ENCODE results near the gene MGAT4A.
"Not testable (repeated sequence)": the region's sequence is repeated elsewhere in the genome, so short reads cannot be mapped to it uniquely, and the experiment has no call there.

DNA sequence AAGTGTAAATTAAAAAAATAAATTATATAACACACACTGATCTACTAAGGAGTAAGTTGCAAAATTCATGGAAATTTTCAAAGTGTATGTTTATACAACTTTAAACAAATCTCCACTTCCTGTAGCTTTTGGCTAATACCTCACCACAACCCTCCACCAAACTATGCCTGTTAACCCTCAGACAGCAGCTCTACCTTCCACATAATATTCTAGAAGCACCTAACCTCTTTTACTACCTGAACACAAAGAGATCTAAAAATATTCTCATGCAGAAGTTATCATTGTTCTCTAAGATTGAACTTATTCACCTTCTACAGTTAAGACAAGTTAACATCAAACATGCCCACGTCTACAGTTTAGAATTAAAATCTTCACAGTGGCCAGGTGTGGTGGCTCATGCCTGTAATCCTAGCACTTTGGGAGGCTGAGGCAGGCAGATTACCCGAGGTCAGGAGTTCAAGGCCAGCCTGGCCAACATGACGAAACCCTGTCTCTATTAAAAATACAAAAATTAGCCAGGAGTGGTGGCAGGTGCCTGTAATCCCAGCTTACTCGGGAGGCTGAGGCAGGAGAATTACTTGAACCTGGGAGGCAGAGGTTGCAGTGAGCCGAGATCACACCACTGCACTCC lies 2.7 kb downstream of the MGAT4A start:
- not testable (repeated sequence) for TF ChIP-seq ZNF70, ZFP3, ZNF8, OSR1 (CRISPR knock-in tag; IDR thresholded peaks at IDR 0.05)
- TF ChIP-seq, protein P1, sequence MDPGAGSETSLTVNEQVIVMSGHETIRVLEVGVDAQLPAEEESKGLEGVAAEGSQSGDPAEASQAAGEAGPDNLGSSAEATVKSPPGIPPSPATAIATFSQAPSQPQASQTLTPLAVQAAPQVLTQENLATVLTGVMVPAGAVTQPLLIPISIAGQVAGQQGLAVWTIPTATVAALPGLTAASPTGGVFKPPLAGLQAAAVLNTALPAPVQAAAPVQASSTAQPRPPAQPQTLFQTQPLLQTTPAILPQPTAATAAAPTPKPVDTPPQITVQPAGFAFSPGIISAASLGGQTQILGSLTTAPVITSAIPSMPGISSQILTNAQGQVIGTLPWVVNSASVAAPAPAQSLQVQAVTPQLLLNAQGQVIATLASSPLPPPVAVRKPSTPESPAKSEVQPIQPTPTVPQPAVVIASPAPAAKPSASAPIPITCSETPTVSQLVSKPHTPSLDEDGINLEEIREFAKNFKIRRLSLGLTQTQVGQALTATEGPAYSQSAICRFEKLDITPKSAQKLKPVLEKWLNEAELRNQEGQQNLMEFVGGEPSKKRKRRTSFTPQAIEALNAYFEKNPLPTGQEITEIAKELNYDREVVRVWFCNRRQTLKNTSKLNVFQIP (CRISPR knock-in tag; IDR thresholded peaks at IDR 0.05; ENCODE audit: borderline replicate concordance, low read depth), result not testable (repeated sequence)
- TF ChIP-seq, protein P2, sequence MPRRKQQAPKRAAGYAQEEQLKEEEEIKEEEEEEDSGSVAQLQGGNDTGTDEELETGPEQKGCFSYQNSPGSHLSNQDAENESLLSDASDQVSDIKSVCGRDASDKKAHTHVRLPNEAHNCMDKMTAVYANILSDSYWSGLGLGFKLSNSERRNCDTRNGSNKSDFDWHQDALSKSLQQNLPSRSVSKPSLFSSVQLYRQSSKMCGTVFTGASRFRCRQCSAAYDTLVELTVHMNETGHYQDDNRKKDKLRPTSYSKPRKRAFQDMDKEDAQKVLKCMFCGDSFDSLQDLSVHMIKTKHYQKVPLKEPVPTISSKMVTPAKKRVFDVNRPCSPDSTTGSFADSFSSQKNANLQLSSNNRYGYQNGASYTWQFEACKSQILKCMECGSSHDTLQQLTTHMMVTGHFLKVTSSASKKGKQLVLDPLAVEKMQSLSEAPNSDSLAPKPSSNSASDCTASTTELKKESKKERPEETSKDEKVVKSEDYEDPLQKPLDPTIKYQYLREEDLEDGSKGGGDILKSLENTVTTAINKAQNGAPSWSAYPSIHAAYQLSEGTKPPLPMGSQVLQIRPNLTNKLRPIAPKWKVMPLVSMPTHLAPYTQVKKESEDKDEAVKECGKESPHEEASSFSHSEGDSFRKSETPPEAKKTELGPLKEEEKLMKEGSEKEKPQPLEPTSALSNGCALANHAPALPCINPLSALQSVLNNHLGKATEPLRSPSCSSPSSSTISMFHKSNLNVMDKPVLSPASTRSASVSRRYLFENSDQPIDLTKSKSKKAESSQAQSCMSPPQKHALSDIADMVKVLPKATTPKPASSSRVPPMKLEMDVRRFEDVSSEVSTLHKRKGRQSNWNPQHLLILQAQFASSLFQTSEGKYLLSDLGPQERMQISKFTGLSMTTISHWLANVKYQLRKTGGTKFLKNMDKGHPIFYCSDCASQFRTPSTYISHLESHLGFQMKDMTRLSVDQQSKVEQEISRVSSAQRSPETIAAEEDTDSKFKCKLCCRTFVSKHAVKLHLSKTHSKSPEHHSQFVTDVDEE (CRISPR knock-in tag; IDR thresholded peaks at IDR 0.05), result not testable (repeated sequence)
- TF ChIP-seq, protein P3, sequence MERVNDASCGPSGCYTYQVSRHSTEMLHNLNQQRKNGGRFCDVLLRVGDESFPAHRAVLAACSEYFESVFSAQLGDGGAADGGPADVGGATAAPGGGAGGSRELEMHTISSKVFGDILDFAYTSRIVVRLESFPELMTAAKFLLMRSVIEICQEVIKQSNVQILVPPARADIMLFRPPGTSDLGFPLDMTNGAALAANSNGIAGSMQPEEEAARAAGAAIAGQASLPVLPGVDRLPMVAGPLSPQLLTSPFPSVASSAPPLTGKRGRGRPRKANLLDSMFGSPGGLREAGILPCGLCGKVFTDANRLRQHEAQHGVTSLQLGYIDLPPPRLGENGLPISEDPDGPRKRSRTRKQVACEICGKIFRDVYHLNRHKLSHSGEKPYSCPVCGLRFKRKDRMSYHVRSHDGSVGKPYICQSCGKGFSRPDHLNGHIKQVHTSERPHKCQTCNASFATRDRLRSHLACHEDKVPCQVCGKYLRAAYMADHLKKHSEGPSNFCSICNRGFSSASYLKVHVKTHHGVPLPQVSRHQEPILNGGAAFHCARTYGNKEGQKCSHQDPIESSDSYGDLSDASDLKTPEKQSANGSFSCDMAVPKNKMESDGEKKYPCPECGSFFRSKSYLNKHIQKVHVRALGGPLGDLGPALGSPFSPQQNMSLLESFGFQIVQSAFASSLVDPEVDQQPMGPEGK (CRISPR knock-in tag; IDR thresholded peaks at IDR 0.05; ENCODE audit: borderline replicate concordance), result not testable (repeated sequence)
